SHP77 (cell line): ENCODE measurements around the gene TRIM62.
A peak's percentile ranks its signal among the peaks of the same experiment; 100 is the strongest.
"Not testable (repeated sequence)": the region's sequence is repeated elsewhere in the genome, so short reads cannot be mapped to it uniquely, and the experiment has no call there.

ENCODE experiments used
- DNase-seq, 2 experiments: peaks; one replicate each; lab custom pipeline; 2025; lab: John Stamatoyannopoulos, UW

TRIM62 gene

DNA sequence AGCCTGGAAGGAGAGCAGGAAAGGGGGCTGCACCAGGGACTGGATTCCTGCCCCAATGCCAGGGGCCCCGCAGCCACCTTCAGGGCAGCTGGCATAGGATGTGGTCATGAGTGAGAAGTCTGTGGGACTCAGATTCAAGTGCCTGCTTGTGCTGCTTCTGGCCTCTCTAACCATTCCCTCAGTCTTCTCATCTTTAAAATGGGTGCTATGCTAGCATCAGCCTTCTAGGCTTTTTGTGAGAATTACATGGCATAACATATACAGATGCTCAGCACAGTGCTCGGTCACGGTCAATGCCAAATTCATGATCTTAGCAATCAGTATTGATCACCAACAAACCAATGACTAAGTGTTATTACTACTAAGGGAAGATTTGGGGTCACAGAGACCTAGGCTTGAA, 23.5 kb downstream of the TRIM62 start:
- DNase-seq = no peak

DNA sequence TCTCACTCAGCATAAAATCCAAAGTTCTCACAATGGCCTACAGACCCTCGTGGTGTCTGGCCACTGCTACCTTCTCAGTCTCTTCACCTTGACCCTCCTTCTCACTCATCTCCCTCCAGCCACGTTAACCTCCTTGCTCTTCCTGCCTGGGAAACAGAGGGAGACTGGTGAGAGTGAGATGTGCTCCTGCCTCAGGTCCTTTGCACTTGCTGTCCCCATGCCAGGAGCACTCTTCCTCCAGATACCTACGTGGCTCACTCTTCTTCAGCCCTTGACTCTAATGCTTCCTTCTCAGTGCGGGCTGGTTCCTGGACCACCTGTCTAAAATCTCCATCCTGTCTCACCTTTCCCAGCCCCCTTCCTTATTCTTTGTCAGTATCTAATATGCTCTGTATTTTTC, 24.7 kb downstream of the TRIM62 start:
- no peak for DNase-seq

DNA sequence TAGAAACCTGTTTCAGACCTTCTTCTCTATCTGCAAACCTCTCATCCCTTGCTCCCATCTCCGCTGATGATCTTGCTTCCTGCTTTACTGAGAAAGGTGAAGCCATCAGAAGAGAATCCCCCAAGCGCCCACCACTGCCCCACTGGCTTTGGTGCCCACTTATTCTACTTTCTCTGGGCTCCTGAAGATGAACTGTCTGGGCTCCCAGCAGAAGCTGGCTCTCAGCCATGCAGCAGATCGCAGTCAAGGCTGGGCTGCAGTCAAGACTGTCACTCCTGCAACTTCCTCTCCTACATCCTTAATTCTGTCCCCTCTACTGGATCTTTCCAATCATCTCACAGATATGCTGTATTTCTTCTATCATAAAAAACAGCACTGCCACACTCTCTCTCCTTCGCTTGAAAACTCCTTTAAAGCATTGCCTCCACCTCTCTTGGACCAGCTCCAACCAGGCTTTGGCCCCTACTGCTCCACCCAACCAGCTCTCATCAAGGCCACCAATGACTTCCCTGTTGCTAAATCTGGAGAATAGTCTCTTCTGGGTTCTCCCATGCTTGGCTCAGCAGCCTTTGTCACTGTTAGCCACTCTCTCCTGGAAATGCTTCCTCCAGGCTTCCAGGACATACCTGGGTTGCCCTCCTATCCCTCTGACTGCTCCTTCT, 25.8 kb downstream of the TRIM62 start:
- DNase-seq = no peak

DNA sequence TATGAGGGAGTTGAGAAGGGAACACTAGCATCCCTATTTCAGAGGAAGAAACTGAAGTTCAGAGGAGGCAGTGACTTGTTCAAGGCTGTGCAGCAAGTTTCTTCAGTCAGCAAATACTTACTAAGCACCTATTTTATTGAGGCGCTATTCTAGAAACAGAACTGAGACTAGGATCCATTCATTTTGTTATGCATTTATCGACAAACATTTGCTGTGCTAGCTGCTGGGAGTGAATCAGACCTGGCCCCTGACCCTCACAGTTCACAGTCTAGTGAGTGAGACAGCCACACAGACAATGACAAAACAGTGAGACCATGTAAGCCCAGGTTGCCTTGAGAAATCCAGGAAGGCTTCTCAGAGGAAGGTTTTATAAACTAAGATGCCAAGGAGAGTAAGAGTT, 28.2 kb downstream of the TRIM62 start:
- no peak for DNase-seq

DNA sequence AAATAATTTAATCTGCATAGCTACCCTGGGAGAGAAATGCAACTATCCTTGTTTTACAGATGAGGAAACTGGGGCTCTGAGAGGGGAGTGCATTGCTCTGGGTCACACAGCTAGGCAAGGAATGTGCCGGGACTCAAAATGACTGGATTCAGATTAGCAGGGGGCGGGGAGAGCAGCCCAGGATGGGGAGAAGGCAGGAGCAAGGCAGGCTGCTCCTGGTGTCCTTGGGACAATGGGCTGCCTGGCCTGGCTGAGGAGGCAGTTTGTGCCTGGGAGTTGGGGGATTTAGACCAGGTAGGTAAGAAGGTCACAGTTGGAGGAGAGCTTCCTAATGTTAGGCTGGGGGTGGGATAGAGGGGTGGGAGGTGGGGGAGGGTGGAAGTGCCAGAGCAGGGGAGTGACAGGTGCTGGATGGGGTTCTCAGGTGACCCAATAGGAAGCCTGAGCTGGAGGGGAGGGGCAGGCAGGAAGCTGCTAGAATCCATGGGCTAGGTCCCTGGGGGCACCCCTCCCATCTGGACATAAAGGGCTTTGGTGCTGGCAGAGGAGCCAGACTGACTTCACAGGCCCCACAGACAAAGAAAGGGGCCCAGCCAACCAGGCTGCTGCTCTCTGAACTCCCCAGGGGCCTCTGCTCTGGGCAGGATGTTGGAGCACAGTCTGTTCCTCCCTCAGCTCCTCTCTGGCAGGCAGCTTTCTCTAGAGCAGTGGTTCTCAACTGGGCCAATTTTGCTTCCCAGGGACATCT, 29.0 kb downstream of the TRIM62 start:
- no peak for DNase-seq

DNA sequence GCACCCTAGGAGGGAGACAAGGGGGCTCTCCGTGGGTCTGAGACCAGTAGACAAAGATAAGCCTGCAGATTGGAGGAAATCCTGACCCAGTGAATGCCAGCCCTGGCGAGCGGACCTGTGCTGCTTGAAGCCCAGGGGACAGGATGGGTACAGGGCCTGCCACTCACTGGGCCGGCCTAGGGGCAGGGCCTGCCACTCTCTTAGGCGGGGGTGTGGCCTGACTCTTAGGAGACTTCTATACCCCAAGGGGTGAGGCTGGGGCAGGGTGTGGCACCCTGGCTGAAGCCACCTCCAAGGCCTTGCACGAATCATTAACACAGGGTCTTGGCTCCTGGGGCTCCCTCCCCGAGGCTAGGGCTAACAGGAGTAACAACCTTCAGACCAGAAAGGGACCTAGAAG, 30.7 kb downstream of the TRIM62 start:
- DNase-seq = no peak

DNA sequence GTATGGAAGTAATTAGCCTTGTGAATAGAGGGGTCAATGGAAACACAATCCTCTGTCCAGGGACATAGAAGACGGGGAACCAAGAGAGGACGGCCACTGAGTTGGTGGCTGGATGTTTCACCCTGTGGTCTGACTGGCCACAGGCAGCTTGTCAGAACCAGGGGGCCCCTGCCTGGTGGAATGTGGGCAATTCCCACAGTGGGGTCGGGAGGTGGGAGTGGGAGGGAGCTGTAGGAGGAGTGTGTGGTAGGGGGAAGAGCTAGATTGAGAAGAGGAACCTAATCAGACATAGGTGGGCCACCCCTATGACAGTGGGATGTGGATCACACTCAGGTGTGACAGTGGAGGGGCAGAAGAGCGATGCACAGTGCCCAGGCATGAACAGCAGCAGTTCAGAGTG, 31.3 kb downstream of the TRIM62 start:
- DNase-seq = no peak

DNA sequence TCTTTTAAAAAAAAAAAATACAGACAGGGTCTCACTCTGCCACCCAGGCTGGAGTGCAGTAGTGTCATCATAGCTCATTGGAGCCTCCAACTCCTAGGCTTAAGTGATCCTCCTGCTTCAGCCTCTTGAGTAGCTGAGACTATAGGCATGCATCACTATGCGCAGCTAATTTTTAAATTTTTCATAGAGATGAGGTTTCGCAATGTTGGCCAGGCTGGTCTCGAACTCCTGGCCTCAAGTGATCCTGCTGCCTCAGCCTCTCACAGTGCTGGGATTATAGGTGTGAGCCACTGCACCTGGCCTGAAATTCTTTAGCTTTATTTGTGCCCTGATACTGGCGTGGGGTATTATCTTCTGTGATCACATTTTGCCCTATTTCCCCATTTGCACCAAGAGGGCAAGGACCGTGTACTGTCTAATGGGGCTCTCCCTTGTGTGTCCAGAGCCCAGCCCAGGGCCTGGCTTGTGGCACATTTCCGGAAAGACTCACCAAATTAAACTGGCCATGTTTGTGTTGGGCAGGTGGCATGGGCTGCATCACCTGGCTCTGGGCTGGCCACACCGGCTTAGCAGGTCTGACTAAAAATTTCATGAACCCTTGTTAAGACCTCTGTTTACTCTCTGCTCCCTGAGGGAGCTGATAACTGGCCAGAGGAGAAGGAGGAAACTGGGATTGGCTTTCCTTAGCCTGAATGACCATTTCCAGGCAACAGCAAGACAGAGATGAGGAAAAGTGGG, 32.2 kb downstream of the TRIM62 start:
- DNase-seq = no peak

DNA sequence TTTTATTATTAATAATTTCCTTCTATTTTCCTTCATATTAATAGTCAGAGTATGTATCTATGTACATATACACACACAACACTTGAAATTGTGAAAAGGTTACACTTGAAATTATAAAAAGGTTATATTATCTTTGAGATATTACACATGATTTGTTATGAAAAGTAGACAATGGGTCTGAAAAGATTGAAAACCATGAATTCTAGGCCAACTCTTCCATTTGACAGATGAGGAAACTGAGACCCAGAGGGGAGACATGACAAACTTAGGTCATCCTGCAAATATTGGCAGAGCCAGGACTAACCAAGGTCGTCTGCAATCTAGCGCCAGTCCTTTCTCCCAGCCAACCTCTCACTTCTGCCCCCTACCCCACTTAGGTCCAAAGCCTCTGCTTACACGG, 33.2 kb downstream of the TRIM62 start:
- DNase-seq = no peak

DNA sequence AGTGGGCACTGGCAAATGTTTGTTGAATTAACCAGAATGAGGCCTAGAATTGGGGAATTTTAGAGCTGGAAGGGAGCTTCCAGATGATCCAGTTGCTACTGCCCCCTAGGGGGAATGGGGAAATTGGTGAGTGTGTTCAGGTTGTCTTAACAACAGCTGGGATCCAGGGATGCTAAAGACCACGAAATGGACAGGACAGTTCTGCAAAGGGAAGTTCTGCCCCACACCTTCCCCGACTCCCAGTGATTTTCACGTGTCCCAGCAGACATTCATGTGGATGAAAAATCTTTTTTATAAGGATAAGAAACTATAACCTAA, 33.9 kb downstream of the TRIM62 start:
- DNase-seq = peak in 1 of 2 experiments; percentile 7

DNA sequence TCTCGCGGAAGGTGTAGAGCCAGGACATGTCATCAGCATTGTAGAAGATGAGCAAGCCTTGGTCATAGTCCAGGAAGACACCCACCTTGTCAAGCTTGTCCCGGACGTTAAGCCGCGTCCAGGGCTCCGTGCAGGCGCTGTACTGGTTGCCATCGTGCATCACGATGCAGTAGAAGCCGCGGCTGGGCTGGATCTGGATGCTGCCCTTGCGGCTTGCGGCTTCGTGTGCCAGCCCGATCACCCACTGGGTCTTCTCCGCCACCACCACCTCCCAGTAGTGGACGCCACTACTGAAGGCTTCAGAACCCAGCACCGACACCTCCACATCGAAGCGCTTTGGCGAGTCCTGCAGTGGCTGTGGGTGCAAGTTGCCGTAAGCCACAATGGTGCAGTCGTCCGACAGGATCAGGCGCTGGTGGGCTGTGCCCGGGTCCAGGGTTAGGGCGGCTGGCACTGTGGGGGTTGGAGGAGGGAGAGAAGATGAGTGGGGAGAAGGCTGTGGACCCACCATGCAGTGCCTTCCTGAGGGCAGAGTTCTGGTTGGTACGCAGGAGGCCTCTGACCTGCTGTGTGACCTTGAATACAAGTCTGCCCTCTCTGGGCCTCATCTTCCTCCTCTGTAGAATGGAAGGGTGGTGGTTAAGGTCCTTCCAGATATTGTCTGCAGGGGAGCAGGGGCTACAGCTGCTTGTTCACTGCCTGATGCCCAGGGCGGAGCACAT, 34.4 kb downstream of the TRIM62 start:
- DNase-seq = no peak

DNA sequence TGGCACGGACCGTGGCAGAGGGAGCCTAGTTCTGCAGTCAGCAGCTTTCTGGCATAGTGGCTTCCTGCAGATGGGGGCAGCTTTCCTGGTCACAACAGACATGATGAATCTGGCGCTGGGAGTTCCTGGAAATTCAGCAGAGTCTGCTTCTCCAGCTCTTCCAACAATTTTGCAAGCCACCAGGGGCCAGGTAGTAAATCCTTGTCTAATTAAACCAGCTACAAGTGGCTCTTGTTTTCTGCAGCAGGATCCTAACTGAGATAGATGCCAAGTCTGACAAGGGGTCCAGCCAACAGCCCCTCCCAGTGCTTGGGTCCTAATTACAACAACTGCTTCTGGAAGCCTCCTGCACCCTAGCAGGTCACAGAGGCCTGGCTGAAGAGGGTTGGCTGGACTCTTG, 35.8 kb downstream of the TRIM62 start:
- DNase-seq = no peak

DNA sequence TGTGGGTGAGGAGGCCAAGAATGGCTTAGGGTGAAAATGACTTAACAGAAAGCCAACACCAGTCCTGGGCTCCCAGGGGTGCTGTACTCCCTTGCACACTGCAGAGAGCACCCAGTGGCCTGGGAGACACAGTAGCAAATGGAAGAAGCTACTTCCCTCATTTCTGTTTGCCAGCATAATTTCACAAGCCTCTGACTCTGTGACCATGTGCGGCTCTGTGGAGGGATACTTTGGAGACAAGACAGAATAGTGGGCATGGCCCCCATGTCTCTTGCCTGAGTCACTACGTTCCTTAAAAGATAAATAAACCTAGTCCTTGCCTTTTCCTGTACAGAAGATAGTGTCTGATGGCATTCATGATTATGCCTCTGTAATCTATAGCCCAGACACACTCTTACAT, 38.1 kb downstream of the TRIM62 start:
- DNase-seq = no peak

DNA sequence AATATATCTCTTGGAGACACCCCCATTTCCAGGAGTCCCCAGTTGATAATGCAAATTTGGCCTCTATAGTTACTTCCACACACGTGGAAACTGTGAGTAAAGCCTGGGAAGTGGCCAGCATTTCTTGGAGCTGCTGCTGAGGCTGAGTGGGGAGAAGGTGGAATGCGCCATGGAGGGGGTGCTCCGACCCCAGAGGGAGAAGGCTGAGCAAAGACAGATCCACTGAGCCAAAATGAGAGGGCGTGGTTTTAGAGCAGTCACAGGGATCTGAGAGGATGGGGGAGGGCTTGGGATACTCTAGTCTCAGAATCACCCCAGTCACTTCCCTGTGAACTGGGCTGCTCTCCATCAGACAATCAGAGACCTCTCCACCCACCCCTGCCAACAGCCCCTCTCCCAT, 38.7 kb downstream of the TRIM62 start:
- DNase-seq = no peak

DNA sequence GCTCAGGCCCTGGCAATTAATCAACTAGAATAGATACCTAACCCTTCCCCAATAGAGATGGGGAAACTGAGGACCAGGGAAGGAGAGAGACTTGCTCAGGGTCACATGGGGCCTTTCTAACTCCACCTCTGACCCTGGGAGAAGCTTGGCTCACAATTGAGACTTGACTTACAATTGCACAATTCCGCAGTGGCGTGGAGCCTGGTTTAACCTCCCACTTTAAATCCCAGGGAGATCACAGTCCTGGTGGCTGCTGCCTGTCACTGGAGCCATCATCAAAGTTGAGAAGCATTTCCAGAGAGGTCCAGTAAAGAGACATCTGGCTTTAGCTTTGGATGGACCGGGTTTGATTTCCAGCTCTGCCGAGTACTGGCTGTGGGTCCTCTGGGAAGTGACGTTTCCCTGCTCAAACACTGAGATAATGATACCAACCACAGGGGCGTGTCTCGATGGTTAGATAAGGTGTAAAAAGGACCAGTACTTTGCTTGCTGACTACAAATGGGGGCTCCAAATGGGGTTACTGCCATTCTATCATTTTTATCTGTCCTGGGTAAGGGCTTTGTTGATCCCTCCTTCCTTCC, 39.3 kb downstream of the TRIM62 start:
- no peak for DNase-seq

DNA sequence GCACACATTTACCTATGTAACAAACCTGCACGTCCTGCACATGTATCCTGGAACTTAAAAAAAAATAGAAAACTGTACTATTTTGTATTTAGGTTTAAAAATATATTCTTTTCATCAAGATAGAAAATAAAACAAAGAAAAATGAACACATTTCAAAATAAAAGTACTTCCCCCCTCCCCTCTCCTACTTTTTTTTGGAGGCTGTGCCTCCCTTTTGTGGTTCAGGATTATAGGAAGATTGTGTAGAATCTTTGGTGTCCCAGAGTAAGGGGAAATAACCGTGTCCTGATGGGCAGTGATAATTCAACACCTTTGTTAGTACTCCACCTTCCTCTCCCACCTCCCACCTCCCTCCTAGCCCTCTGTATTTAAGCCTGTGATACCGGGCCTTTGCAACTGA, 40.1 kb downstream of the TRIM62 start:
- no peak for DNase-seq

DNA sequence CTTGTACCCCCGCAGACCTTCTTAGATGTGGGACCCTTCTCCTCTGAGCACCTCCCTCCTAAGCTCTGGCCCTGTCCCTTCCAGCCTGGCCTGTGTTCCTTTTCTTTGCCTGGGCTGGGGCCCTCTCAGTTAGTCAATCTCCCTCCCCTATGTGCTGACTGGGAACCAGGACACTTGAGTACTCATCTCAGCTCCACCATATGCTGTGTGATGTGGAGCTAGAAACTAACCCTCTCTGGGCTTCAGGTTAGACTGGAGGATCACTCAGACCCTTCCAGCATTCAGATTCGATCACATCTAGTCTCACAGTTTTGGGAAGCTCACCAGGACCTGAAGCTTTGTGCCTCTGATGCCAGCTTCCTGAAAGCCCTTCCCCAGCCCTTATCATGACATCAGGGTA, 40.6 kb downstream of the TRIM62 start:
- no peak for DNase-seq

DNA sequence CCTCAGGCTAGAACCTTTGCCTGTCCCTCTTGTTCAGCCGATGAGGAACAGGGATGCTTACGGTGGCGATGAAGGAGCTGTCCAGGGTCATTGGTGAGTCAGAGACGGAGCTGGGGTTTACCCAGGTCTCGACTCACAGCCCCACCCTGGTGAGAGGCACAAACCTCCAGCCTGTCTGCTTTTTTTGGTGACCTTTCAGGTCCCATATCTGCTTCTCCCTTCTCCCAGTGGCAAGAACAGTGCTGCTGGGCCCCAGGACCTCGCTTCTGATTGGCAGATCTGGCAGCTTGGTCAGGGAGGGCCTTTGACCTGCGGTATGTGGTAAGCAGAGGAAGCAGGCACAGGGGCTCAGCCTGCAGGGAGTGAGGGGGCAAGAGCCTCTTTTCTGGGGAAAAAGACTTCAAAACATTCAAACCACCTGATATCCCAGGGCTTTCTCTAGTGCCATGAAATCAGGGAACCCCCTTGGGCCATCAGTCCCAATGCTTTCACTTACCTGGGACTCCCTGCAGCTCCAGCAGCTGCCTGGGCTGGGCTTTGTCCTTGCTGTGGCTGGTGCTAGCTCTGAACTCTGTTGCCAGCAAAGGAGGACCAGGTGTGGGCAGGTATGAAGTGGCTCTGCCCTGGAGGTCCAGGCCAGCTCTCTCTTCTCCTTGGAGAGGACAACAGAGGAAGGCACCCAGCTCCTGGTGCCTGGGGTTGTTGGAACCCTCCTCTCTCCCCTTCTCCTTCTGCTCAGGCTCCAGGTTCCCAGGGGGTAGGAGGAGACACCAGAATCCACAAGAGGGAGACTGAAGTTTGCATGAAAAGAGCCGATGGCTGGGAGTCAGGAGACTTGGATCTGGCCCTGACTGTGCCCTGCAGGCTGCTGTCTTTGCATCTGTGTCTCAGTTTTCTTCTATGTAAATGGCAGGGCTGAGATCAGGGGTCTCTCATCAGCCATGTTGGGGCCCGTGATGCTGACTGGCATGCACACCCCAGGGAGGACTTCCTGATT, 41.4 kb downstream of the TRIM62 start:
- DNase-seq = no peak

DNA sequence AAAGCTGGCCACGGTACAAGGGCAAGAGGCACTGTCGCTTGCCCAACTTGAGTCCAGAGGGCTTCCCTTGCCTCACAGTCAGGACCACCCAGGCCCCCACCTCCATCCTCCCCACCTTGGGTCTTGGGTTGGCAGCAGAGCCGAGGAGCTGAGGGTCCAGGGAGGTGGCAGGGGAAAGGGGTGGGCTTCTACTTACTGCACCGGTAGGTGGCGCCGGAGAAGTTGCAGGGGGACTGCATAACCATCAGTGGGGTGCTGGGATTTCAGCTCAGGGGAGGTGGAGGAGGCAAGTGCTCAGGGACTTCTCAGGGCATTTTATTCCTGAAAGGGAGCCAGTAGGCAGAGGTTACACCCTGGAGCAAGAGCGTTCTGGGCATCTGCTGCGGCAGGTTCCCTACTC, 44.0 kb downstream of the TRIM62 start:
- DNase-seq = no peak

DNA sequence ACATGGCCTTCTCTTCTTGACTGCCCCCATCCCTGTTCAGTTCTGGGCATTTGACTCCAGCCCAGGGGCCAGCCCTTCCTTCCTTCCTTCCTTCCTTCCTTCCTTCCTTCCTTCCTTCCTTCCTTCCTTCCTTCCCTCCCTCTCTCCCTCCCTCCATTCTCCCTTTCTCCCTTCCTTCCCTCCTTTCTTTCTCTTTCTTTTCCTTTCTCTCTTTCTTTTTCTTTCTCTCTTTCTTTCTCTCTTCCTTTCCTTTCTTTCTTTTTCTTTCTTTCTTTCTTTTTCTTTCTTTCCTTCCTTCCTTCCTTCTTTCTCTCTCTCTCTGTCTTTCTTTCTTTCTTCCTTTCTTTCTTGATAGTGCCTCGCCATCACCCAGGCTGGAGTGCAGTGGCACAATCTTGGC, 45.8 kb downstream of the TRIM62 start:
- not testable (repeated sequence) for DNase-seq

DNA sequence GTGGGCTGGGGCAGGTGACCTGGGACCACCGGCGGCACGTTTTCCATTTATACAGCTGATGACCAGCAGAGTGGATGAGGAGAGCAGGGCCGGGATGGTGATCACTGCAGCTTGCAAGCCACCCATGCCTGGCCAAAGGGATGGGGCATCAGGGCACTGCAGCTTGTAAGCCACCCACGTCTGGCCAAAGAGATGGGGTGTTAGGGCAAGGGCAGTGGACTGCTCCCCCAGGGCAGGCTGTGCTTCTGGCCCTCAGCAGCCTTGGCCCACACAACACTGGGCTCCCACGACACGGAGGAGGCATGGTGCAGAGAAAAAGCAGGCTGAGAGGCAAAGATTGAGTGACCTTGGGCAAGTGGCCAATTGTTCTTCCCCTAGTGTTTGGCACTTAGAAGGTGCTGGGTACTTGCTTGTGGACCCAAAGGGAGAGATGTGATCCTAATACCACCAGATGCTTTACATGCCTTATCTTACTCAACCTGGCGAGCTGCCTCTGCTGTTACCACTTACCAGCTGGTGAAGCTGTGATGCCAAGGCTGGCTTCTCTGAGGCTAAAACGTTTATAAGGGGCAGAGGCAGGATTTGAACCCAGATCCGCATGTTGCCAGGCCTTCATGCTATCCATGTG, 48.3 kb downstream of the TRIM62 start:
- DNase-seq = no peak
